RWPE2 (cell line): ENCODE data around the gene P2RY13.

ENCODE experiments used
- ATAC-seq: fragments of 200-7000 bp; cut with Tn5 transposase; 3 replicates; pipeline ENCODE4 v1.9.1; 2021; ENCODE audit warnings: low read depth
- DNase-seq: peaks from one replicate; pipeline ENCODE4 v3.0.0-alpha.2; 2020; ENCODE audit warnings: low spot score
- H3K27ac ChIP-seq: fragments of 450-650 bp; 2 replicates; pipeline ENCODE4 v1.5.1; 2017; ENCODE audit warnings: mild to moderate bottlenecking; ENCODE audit not compliant: poor library complexity, severe bottlenecking
- H3K27me3 ChIP-seq: fragments of 250-450 bp; sonication (Bioruptor Pico); 2 replicates; pipeline ENCODE4 v1.5.1; 2021; ENCODE audit warnings: mild to moderate bottlenecking, moderate library complexity; ENCODE audit not compliant: insufficient read depth, poor library complexity, severe bottlenecking
- H3K36me3 ChIP-seq: fragments of 250-450 bp; sonication (Bioruptor Pico); 2 replicates; pipeline ENCODE4 v1.5.1; 2020; ENCODE audit warnings: low read depth, mild to moderate bottlenecking, moderate library complexity
- H3K4me1 ChIP-seq: fragments of 250-450 bp; sonication (Bioruptor Pico); 2 replicates; pipeline ENCODE4 v1.5.1; 2021; ENCODE audit warnings: mild to moderate bottlenecking, moderate library complexity; ENCODE audit not compliant: insufficient read depth, poor library complexity, severe bottlenecking
- H3K4me3 ChIP-seq: fragments of 250-450 bp; sonication (Bioruptor Pico); 2 replicates; pipeline ENCODE4 v1.5.1; 2021; ENCODE audit warnings: mild to moderate bottlenecking, moderate library complexity; ENCODE audit not compliant: severe bottlenecking
- H3K9me3 ChIP-seq: fragments of 250-450 bp; sonication (Bioruptor Pico); 2 replicates; pipeline ENCODE4 v1.5.1; 2021; ENCODE audit warnings: mild to moderate bottlenecking, moderate library complexity; ENCODE audit not compliant: severe bottlenecking
- TF ChIP-seq, protein P1 (sequence below): fragments of 450-650 bp; IDR thresholded peaks from one replicate; pipeline ENCODE4 v1.5.1; 2017; ENCODE audit warnings: mild to moderate bottlenecking, moderate library complexity; ENCODE audit not compliant: poor library complexity, severe bottlenecking

The P2RY13 gene

DNA sequence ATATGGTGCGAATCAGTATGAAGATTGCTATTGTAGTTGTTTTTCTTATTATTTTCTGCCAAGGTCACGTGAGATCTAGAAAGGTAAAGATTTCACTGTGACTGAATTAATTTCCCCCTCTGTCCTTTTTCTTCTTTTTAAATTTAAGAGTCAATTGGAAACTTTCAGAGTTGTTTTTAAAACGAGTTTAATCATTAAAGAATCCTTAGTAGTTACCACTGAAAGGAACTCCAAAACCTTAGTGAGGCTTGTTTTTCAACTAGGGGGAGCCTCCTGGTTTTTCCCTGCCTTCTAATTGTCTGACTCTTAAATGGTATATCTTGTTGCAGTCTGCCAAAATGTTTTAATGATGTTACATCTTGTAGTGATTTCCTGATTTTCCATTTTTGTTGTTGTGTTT is 37.6 kb upstream of the P2RY13 start:
- H3K4me1 ChIP-seq, result no peaks in the 10 kb centered on the region
- ATAC-seq, result no peak
- no peak overlapping the region for H3K4me3 ChIP-seq
- H3K27ac ChIP-seq, result no peak overlapping the region
- TF ChIP-seq, protein P1, sequence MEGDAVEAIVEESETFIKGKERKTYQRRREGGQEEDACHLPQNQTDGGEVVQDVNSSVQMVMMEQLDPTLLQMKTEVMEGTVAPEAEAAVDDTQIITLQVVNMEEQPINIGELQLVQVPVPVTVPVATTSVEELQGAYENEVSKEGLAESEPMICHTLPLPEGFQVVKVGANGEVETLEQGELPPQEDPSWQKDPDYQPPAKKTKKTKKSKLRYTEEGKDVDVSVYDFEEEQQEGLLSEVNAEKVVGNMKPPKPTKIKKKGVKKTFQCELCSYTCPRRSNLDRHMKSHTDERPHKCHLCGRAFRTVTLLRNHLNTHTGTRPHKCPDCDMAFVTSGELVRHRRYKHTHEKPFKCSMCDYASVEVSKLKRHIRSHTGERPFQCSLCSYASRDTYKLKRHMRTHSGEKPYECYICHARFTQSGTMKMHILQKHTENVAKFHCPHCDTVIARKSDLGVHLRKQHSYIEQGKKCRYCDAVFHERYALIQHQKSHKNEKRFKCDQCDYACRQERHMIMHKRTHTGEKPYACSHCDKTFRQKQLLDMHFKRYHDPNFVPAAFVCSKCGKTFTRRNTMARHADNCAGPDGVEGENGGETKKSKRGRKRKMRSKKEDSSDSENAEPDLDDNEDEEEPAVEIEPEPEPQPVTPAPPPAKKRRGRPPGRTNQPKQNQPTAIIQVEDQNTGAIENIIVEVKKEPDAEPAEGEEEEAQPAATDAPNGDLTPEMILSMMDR, result no peak
- no peak for DNase-seq
- no peaks in the 10 kb centered on the region for H3K9me3 ChIP-seq
- no peaks in the 10 kb centered on the region for H3K27me3 ChIP-seq
- H3K36me3 ChIP-seq, result no peaks in the 10 kb centered on the region

DNA sequence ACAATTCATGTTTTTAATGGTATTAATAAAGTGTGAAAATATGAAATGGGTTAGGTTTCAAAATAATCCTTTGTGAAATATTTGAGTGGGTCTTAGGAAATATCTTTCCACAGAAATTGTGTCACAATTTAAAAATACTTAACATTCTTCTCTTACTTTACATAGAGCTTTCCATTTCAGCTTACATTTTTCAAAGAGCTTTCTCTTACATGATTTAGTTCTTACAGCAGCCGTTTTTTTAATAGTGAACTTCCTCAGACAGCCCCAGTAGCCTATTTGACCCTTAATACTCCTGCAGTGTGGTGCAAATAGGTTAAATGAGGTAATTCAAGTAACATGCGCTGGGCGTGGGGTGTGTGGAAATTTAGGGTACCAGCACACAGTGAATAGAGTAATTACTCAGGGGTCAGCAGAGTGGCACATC is 33.4 kb upstream of the P2RY13 start:
- Histone ChIP-seq H3K27ac (no peak overlapping the region), H3K36me3 (no peaks in the 10 kb centered on the region), H3K4me3 (no peak overlapping the region), H3K9me3 (no peaks in the 10 kb centered on the region), H3K4me1 (no peaks in the 10 kb centered on the region), H3K27me3 (no peaks in the 10 kb centered on the region)
- TF ChIP-seq, protein P1, result no peak
- DNase-seq, result no peak
- ATAC-seq, result no peak

DNA sequence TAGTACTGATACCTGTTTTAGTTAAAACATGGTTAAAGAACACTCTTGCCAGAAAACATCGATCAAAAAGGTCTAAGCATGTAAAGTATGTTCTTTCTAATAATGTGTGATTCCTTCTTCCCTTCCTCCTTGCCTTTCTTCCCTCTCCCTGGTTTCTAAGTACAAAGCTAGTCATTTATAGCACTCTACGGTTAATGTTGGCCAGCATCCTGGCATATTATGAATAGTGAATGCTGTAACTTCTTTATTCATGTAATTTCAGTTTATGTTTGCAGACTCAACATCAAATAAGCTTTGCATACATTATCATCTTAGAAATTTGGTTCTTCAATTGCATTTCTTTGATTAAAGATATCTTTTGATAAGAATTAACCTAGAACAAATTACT is 28.1 kb upstream of the P2RY13 start:
- Histone ChIP-seq H3K9me3 (no peaks in the 10 kb centered on the region), H3K4me1 (no peaks in the 10 kb centered on the region), H3K27ac (no peak overlapping the region), H3K27me3 (no peaks in the 10 kb centered on the region), H3K4me3 (no peak overlapping the region), H3K36me3 (no peaks in the 10 kb centered on the region)
- TF ChIP-seq, protein P1, result no peak
- ATAC-seq (no peak), DNase-seq (no peak)

DNA sequence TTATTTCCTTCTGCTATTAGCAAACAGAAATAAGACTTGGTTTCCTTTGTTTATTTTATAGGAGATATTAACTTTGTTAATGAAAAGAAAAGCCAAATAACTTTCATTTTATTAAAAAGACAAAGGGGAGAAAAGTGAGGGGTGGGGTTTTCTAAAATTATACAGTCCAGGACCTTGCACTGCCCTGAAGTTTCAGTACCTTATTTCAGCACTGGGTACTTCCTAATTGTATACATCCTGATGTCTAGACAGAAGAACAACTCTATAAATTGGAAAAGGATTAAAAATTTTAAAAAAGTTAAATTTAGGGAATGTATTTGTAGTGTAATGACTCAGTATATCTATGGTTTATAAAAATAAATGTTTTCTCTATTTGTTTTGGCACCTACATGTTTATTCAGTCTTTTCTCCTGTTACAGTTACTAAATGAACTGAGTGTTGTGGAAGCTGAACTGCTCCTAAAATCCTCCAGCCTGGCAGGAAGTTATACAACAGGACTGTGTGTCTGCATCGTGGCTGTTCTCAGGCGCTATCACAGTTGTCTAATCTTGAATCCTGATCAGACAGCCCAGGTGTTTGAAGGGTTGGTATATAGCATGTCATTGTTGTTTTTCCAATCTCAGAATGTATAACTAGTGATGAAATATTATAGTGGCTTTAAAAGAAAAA is 27.6 kb upstream of the P2RY13 start:
- no peak overlapping the region for H3K27ac ChIP-seq
- no peaks in the 10 kb centered on the region for H3K27me3 ChIP-seq
- peak; percentile 52; the same call in 2 of the 3 replicates for ATAC-seq
- no peaks in the 10 kb centered on the region for H3K36me3 ChIP-seq
- H3K9me3 ChIP-seq, result no peaks in the 10 kb centered on the region
- no peaks in the 10 kb centered on the region for H3K4me1 ChIP-seq
- TF ChIP-seq, protein P1, result no peak
- no peak overlapping the region for H3K4me3 ChIP-seq
- no peak for DNase-seq

DNA sequence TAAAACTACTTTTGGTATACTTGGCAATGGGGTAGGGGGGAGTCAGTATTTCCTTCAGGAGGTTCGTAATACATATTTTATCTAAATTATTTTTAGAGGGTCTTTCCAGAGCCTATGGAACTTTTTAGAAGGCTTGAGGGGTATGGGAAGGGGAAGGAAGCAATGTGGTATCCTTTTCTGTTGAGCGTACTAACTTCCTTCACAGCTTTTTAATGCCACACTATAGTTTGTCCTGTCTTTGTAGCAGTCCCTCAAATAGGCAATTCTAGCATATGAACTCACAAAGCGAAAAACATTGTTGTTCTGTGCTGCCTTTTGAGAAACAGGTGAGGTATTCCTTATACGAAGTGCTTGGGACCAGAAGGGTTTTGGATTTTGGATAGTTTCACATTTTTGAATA is 22.3 kb upstream of the P2RY13 start:
- Histone ChIP-seq H3K27me3 (no peaks in the 10 kb centered on the region), H3K36me3 (no peaks in the 10 kb centered on the region), H3K4me3 (no peak overlapping the region), H3K9me3 (no peaks in the 10 kb centered on the region), H3K27ac (no peak overlapping the region), H3K4me1 (no peaks in the 10 kb centered on the region)
- DNase-seq (no peak), ATAC-seq (no peak)
- TF ChIP-seq, protein P1, result no peak
